Endothelial cell of umbilical vein (primary cell): ENCODE data around the gene CGB8. TPM values are rescaled to one million over a fixed set of nuclear protein-coding genes. Genes with fewer than 3 reads are reported as not detected.

Source experiments
- BruUV-seq: library from RNA; stranded (reverse); fragments of 400-500 nt; replicated peaks from 2 replicates; lab custom pipeline; 2021; lab: Mats Ljungman, UMichigan
- CTCF ChIA-PET: fragments of 300-600, 350-600 bp; sonication (Branson Sonifier 250); formaldehyde crosslinking; loops from one replicate; lab custom pipeline; 2021; ENCODE audit warnings: antibody characterized with exemption, inconsistent platforms; lab: Charles Lee
- POLR2A ChIA-PET: fragments of 300-600, 350-600 bp; sonication (Branson Sonifier 250); formaldehyde crosslinking; loops from one replicate; lab custom pipeline; 2021; ENCODE audit warnings: antibody characterized with exemption, inconsistent platforms; lab: Charles Lee
- DNase-seq: peaks from one replicate; pipeline ENCODE4 v3.0.0-alpha.2; 2011; ENCODE audit warnings: low read depth, low spot score
- FAIRE-seq: peaks from 2 replicates; lab custom pipeline; 2011; peaks lifted over from hg19 to GRCh38; lab: Jason Lieb, UNC
- H2AFZ ChIP-seq: 2 replicates; pipeline ENCODE4 v1.6.0; 2012; ENCODE audit warnings: low read depth, low read length, control low read depth, inconsistent platforms
- H3K27ac ChIP-seq: 2 replicates; pipeline ENCODE4 v1.5.1; 2011; ENCODE audit warnings: low read depth, mild to moderate bottlenecking, control low read depth, low read length, moderate library complexity; ENCODE audit not compliant: insufficient read depth
- H3K27me3 ChIP-seq, 2 experiments: 2 replicates each; pipeline versions ENCODE4 v1.6.0 to v1.6.1; 2011; ENCODE audit warnings: low read length in 2 of 2, mixed read lengths in 1 of 2; ENCODE audit not compliant: control insufficient read depth in 2 of 2, insufficient read depth in 2 of 2
- H3K36me3 ChIP-seq, 2 experiments: 2 replicates in 1 of 2; 3 replicates in 1 of 2; pipeline ENCODE4 v1.5.1; 2011; ENCODE audit warnings: low read length in 2 of 2, mild to moderate bottlenecking in 1 of 2, moderate library complexity in 1 of 2; ENCODE audit not compliant: control insufficient read depth in 2 of 2, insufficient read depth in 2 of 2; ENCODE audit errors: extremely low read depth in 1 of 2
- H3K4me1 ChIP-seq: 3 replicates; pipeline ENCODE4 v1.5.1; 2011; ENCODE audit warnings: mild to moderate bottlenecking, low read length; ENCODE audit not compliant: control insufficient read depth, insufficient read depth; ENCODE audit errors: extremely low read depth
- H3K4me2 ChIP-seq: 2 replicates; pipeline ENCODE4 v1.6.1; 2011; ENCODE audit warnings: low read length, control low read depth, mixed read lengths; ENCODE audit not compliant: insufficient read depth
- H3K4me3 ChIP-seq, 3 experiments: fragments of 200-600 bp in 1 of 3; sonication (generic), shearing (Covaris generic) in 1 of 3; replicated peaks in 1 of 3; 2 replicates each; pipeline ENCODE4 v1.5.1; 2011 to 2016; ENCODE audit warnings: control low read depth in 3 of 3, low read length in 3 of 3, mild to moderate bottlenecking in 2 of 3, inconsistent platforms in 1 of 3, low read depth in 1 of 3, moderate library complexity in 1 of 3; ENCODE audit not compliant: insufficient read depth in 1 of 3
- H3K79me2 ChIP-seq: 2 replicates; pipeline ENCODE4 v1.6.0; 2012; ENCODE audit warnings: low read length, inconsistent platforms; ENCODE audit not compliant: control insufficient read depth, insufficient read depth
- H3K9ac ChIP-seq: replicated peaks from 2 replicates; pipeline ENCODE3; 2011; ENCODE audit warnings: low read length, control low read depth; ENCODE audit not compliant: insufficient read depth; ENCODE audit errors: extremely low read depth
- H3K9me1 ChIP-seq: replicated peaks from 3 replicates; pipeline ENCODE4 v1.6.0; 2011; ENCODE audit warnings: mild to moderate bottlenecking, low read length; ENCODE audit not compliant: control insufficient read depth, insufficient read depth; ENCODE audit errors: extremely low read depth
- H3K9me3 ChIP-seq: replicated peaks from 2 replicates; pipeline ENCODE4 v1.5.1; 2012; ENCODE audit warnings: low read length, inconsistent platforms; ENCODE audit not compliant: control insufficient read depth, insufficient read depth
- H4K20me1 ChIP-seq: replicated peaks from 2 replicates; pipeline ENCODE3; 2011; ENCODE audit warnings: mild to moderate bottlenecking, low read length; ENCODE audit not compliant: control insufficient read depth, insufficient read depth; ENCODE audit errors: extremely low read depth
- CTCF ChIP-seq, 2 donors: IDR thresholded peaks; 1 replicate in 1 of 2; 2 replicates in 1 of 2; pipeline ENCODE4 v1.5.1; 2011; ENCODE audit warnings: low read length in 2 of 2, mild to moderate bottlenecking in 2 of 2, moderate library complexity in 2 of 2, control low read depth in 1 of 2, inconsistent platforms in 1 of 2, low read depth in 1 of 2; ENCODE audit not compliant: insufficient read depth in 1 of 2; ENCODE audit errors: extremely low read depth in 1 of 2
- EZH2 ChIP-seq: IDR thresholded peaks from 2 replicates; pipeline ENCODE4 v1.6.1; 2012; ENCODE audit warnings: borderline replicate concordance, low read depth, mild to moderate bottlenecking, moderate library complexity, low read length, inconsistent platforms; ENCODE audit not compliant: severe bottlenecking
- FOS ChIP-seq: IDR thresholded peaks from 2 replicates; pipeline ENCODE4 v1.6.1; 2011; ENCODE audit warnings: mild to moderate bottlenecking, low read length, moderate library complexity, borderline replicate concordance; ENCODE audit not compliant: insufficient read depth
- GATA2 ChIP-seq: IDR thresholded peaks from 2 replicates; pipeline ENCODE4 v1.7.0; 2011; ENCODE audit warnings: low read depth, mild to moderate bottlenecking, moderate library complexity, mixed read lengths, low read length; ENCODE audit not compliant: insufficient read length, insufficient read depth
- JUN ChIP-seq: IDR thresholded peaks from 2 replicates; pipeline ENCODE4 v1.6.1; 2011; ENCODE audit warnings: borderline replicate concordance, low read depth; ENCODE audit not compliant: insufficient read length, insufficient read depth
- MYC ChIP-seq: IDR thresholded peaks from one replicate; pipeline ENCODE4 v1.6.1; 2011; ENCODE audit warnings: mild to moderate bottlenecking, low read depth, low read length
- POLR2A ChIP-seq: IDR thresholded peaks from 2 replicates; pipeline ENCODE4 v1.6.1; 2012; ENCODE audit warnings: low read depth, mild to moderate bottlenecking, control low read depth, low read length
- POLR2AphosphoS5 ChIP-seq: IDR thresholded peaks from 2 replicates; pipeline ENCODE4 v1.6.1; 2012; ENCODE audit warnings: low read depth, mild to moderate bottlenecking, control low read depth, low read length, moderate library complexity; ENCODE audit not compliant: insufficient read depth
- dilution Hi-C: fragments of 300-500 bp; cut with MboI; formaldehyde crosslinking; loops from one replicate; pipeline ENCODE4 v1.15.0; 2019; ENCODE audit warnings: low sequenced_read_pairs; ENCODE audit not compliant: extremely low pct_ligation_motif_present
- intact Hi-C: fragments of 100-400 bp; cut with micrococcal nuclease; formaldehyde crosslinking; loops from one replicate; pipeline ENCODE4 v1.10.0; 2022
- polyA plus RNA-seq, 4 experiments: library from polyadenylated mRNA; depleted of rRNA in 3 of 4; stranded (reverse) in 3 of 4; unstranded in 1 of 4; fragments of >200 nt; gene quantifications; 2 replicates each; pipeline versions ENCODE4 v1.2.1 to v1.2.3, GENCODE V29; 2011 to 2012; ENCODE audit warnings: missing spikeins in 1 of 4
- total RNA-seq: library from RNA; stranded (reverse); gene quantifications from 2 replicates; pipeline ENCODE4 v1.2.3, GENCODE V29; 2021
- TF ChIP-seq, protein P1 (sequence below): IDR thresholded peaks from 2 replicates; pipeline ENCODE4 v1.6.1; 2011; ENCODE audit not compliant: insufficient read depth, insufficient read length

CGB8 gene
- total and polyA plus RNA-seq, 2 donors (not counting 3 experiments of a cell fraction or from before 2014, with no cell fraction given) = not detected

DNA sequence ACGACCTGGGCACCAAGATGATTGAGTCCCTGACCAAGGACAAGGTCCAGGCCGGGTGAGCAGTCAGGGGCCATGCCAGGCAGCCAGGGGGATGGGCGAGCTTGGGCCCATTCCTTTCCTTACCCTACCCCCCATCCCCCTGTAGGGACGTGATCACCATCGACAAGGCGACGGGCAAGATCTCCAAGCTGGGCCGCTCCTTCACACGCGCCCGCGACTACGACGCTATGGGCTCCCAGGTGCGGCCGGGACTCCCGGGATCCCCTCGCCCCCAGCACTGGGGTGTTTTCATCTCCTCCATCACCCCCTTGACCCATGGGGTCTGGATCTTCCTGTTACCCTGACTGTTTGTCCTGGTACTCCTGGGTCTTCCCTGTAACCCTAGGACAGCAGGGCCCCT, 39.1 kb downstream of the CGB8 start:
- intact Hi-C loops = no loop called here
- no peaks in the 10 kb centered on the region for H3K27me3 ChIP-seq
- H2AFZ ChIP-seq = no peak overlapping the region
- ChIA-PET CTCF (interaction anchor here (1.0 to 7.2 kb wide), 6 partner anchors 10 to 189 kb away, joined by 3 to 59 read pairs (median 4); partner anchors contain the start of genes GYS1 and RUVBL2), POLR2A (no interaction called here)
- no peak overlapping the region for H3K4me2 ChIP-seq
- no peak for FAIRE-seq
- TF ChIP-seq MYC (no peak), GATA2 (no peak), POLR2AphosphoS5 (no peak), JUN (no peak), EZH2 (no peak), FOS (no peak), CTCF (IDR thresholded peaks at IDR 0.05; ENCODE audit: extremely low read depth in 1 of 2, insufficient read depth in 1 of 2, low read depth in 1 of 2, low read length in 2 of 2) (no peak), POLR2A (no peak)
- TF ChIP-seq, protein P1, sequence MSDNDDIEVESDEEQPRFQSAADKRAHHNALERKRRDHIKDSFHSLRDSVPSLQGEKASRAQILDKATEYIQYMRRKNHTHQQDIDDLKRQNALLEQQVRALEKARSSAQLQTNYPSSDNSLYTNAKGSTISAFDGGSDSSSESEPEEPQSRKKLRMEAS = no peak
- no peaks in the 10 kb centered on the region for H3K9me1 ChIP-seq
- no peak overlapping the region for H3K27ac ChIP-seq
- dilution Hi-C loops = no loop called here
- no peak overlapping the region for H3K4me3 ChIP-seq
- H3K36me3 ChIP-seq = peaks cover 3 to 38% of the 10 kb centered on the region in 2 experiments
- no TSS peak for BruUV-seq
- no peaks in the 10 kb centered on the region for H3K9me3 ChIP-seq
- H4K20me1 ChIP-seq = no peaks in the 10 kb centered on the region
- H3K4me1 ChIP-seq = no peaks in the 10 kb centered on the region
- no peak overlapping the region for H3K9ac ChIP-seq
- no peak for DNase-seq
- H3K79me2 ChIP-seq = no peaks in the 10 kb centered on the region
